GDM1 (cell line): ENCODE results near the gene TRABD2B.

Experiments used
- DNase-seq: peaks from one replicate; lab custom pipeline; 2025; lab: John Stamatoyannopoulos, UW

Gene TRABD2B

DNA sequence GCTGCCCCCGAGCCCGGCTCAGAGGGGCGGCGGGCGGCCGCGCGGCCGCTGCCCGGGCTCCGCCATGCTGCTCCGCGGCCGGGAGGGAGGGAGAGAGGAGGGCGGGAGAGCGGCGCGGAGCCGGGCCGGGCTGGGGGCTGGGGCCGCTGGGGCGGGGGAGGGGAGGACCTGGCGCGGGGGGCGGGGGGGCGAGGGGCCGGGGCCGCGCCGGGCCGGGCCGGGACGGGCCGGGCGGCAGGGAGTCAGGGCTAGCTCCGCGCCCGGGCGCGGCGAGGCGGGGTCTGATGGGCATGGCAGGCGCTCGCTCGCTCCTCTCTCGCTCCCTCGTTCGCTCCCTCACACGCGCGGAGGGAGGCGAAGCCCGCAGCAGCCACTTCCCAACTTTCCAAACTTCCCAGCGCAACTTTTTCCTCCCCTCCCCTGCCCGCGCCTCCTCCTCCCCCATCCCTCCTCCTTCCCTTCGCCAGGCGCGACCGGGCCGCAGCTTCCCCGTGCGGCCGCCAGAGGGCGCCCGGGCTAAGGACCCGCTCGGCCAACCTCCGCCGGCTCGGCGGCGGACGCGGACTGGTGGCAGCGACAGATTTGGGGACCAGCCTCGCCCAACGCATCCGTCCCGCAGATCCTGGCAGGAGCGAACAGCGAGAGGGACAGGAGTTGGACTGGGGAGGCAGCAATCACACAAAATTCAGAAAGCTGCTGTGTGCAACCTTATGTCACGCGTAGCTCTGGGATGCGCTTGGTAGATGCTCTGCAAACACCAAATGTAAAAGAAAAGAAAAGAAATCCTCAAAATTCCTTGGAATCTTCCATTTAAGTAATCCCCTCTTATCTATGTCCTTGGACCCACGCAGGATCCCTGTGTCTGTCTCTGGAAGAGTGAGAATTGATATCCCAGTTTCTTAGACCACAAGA is at the start of gene TRABD2B:
TRABD2B (minus strand) TSS at position 97 of the 912 bp plus-strand sequence.
- peak; percentile 19 for DNase-seq

DNA sequence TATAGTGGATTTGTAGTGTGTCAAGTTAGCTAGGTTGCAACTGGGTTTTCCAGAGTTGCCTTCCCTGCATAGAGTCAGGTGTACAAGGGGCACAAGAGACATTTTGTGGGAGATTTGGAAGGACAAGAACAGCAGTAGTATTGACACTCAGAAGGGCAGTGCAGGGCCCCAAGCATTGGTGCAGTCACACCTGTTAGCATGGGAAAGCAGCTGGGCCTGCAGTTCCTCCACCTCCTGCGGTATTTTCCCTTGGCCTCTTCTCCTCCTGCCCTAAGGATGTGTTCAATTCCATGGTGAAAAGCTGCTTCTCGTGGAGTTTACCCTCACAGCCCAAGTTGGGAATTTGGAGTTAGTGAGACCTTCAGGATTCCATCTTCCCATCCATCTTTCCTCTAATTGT is 47.1 kb upstream of the TRABD2B start:
- DNase-seq, result no peak

DNA sequence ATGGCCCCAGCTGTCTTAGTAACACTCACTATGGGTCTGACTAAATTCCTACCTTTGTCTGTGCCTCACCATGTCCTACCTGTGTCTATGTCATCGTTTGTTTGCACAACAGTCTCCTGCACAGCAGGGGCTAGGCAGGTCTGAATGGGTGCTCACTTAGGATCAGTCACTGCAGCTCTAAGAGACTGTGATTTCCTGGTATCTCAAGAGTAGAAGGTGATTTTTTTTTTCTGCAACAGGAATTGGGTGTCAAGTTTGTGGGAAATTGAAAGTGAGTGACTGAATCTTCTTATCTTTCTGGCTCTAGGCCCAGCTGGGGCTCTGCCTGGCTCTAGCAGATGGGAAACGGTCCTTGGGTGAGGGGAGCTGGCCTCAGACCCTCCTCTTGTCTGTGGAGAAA is 46.4 kb upstream of the TRABD2B start:
- DNase-seq, result no peak

DNA sequence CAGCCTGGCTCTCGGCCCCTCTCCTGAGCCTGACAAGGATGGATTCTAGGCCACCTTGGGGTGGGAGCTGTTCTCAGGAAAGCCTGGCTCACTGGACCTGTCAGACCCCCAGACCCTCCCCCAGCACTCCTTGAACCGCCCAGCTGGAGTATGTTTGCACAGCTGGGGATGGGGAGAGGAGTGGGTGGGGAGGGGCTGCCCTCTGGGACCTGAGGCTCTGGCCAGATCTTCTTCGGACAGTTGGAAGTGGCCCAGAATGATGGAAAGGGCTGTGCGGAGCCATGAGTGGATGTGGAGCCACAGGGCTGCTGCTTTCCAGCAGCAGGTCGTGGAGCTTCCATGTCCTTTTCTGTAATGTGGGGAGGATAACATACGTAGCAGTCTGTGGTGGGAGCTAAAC is 43.0 kb upstream of the TRABD2B start:
- DNase-seq, result no peak

DNA sequence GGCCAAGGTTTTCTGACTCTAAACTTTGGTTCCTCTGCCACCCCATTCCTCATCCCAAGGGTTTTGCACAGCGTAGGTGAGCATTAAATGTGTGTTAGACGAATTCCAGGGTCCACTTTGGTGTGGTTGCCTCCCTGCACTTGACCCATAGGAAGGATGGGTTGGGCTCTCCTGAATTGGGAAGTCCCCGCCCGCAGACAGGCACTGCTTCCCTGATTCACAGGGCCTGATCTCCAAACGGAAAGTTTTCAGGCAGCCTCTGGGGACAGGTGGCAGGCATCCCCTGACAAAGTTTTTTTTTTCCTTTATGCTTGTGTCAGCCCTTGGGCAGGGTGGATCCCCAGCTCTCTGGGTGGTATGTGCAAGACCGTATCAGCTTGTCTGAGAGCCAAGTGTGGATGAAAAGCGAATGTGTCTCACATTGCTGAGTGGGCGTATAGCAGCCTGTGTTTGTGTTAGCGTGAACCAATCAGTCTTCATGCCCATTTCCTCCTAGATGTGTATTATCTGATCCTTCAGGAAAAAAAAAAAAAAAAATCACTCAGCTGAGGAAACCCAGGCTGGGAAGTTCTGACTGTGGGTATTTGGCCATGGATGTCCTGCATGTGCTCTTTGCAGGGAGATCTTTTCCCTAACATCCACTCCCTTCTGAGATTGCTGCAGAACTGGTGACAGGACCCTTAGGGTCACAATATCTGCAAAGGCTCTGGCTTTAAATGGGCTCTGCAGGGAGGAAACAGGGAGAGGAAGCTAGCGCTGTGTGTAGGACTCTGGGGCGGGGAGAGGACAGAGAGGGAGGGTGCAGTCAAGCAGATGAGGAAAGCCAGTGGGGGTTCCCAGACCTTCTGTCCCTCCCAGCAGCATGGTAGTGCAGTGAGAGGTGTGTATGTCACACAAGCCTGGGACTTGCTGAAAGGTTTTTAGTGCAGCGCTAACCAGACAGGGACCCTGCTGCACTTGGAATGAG is 42.2 kb upstream of the TRABD2B start:
- DNase-seq, result no peak

DNA sequence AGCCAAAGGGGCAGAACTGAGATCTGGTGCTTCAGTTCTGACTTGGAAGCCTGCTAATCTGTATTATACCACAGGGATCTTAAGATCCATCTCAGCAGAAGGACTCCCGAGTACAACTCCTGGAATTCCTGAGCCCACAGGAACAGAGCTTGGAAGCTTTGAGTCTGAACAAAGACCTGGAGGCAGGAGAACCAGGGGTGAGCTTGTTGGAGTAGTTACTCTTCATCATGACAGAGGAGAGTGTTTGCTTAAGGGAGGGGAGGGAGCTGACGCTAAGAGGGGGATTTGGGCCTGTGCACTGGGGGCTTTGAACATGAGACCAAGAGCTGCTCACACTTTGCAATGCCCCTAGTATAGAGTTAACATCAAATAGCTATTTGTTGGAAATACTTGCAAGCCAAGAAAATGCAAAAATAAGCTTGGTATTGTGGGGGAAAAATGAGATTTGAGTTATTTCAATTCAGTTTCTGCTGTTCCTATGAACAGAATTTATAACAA is 41.1 kb upstream of the TRABD2B start:
- DNase-seq, result no peak

DNA sequence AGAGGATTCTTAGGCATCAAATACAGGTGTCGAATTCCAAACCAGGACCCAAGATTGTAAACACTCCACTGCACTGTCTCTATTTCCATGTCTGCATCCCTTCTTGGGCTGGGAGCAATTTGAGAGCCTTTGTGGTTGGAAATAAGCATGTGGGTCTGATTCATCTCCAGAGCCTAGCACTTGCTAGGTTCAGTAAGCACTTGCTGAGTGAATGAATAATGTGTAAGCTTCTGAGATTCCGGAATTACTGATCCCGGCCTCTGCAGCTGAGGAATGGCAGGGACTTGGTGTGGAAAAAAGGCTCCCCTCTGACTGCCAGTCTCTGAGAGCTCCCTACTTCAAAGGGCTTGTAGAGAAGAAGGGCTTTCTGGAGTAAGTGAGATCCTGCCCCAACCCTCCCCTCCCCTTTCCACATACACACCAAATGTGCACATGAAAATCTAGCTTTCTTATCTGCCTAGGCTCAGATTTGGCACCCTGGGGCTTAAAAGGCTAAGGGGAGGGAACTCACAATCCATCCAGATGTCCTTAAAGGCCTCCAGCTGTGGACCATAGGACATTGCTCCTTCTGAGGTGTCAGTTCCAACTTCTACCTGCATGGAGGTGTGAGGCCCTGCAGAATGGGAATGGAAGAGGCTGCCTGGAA is 39.6 kb upstream of the TRABD2B start:
- no peak for DNase-seq

DNA sequence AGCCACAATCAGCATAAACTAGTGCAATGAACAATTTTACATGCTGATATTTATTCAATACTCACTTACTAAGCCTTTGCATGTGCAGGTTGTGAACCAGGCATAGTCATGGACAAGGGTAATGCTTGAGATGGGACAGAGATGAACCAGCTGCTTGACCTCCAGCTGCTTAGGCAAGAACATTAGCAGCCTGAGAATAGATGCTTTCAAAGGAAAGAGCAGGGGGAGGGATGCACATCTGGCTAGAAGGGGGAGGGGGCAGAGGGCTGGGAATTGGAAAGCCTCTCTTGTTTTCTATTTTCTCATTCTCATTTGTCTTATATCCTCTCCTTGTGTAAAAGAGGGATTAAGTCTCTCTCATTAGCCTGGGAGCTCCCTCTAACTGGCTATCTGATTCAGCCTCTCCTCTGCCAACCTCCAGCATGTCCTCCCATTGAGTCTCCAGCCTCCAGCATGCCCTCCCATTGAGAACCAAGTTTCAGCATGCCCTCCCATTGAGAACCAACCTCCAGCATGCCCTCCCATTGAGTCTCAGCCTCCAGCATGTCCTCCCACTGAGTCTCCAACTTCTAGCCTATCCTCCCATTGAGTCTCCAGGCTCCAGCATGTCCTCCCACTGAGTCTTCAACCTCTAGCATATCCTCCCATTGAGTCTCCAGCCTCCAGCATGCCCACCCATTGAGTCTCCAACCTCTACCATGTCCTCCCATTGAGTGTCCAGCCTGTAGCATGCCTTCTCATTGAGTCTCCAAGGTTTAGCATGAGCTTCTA is 38.4 kb upstream of the TRABD2B start:
- no peak for DNase-seq

DNA sequence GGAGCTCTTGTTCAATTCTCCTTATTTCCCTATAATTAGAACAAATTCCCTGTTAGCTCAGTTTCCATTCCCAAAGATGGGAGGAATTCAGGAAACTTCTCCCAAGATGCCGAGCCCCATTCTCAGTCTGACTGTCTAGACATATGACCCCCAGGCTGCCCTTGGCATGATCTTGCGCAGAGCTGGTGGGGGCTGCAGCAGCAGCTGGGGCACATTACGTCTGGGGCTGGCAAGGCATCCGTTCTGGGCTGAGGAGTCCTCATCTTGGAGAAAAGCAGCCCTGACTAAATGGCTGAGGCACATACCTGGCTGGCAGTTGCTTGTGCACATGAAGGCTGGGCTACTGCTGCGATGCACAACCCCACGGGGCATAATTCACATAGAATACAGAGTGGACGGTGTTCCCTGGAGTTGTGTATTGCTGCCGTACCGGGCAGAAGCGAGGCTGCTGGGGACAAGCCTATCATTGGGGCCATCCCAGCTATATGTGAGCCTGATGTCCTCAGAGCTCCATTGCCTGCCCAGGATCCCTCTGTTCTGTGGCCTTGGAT is 36.4 kb upstream of the TRABD2B start:
- no peak for DNase-seq

DNA sequence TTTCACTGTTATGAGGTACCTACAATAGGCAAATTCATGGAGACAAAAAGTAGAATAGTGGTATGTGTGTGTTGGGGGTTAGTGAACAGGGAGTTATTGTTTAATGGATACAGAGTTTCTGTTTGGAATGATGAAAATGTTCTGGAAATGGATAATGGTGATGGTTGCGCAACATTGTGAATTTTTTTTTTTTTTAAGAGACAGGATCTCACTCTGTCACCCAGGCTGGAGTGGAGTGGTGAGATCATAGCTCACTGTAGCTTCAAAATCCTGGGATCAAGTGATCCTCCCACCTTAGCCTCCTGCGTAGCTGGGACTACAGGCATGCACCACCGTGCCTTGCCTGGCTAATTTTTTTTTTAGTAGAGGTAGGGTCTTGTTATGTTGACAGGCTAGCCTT is 34.5 kb upstream of the TRABD2B start:
- no peak for DNase-seq

DNA sequence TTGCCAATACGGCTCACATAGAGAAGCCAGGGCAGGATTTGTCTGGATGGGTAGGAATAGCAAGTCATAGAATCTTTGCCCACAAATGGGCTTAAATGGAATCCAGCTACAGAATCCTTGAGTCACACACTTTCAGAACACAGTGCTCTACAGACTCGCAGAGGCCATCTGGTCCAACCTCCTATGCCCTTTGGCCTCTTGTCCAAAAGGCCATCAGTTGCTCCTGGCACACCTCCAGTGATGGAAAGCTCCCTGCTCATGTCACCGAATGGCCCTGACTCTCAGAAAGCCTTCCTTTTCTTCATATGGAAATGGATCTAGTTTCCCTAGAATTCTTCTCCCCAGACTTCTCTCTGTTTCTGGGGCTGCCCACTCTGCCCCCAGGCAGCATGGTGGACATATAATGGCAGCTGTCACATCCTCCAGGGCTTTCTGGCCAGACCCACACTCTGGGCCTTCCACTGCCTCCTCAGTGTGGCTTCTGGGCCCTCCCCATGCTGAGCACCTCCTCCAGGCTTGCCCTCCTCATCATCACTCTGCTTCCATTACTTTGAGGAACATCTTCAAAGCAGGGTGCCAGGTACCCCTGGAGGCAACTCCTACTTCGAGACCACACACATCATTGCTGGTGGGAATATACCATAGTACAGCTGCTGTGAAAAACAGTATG is 33.6 kb upstream of the TRABD2B start:
- no peak for DNase-seq

DNA sequence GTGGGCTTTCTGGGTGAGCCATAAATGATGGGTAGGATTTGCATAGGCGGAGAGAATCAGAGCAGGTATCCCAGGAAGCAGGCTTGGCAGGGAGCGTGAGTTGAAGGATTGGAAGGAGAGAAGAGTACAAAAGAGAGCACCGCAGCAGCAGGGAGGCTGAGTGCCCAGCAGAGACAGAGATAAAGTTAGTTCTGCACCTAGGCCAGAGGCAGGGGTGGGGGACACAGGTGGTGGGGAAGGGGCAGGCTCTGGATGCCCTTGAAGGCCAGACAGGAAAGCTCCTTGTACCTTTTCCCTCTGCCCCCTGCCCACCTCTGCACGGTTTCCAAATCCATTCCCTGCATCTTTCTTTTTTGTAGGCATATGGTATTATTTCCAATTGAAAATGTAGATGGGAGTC is 33.0 kb upstream of the TRABD2B start:
- DNase-seq, result no peak

DNA sequence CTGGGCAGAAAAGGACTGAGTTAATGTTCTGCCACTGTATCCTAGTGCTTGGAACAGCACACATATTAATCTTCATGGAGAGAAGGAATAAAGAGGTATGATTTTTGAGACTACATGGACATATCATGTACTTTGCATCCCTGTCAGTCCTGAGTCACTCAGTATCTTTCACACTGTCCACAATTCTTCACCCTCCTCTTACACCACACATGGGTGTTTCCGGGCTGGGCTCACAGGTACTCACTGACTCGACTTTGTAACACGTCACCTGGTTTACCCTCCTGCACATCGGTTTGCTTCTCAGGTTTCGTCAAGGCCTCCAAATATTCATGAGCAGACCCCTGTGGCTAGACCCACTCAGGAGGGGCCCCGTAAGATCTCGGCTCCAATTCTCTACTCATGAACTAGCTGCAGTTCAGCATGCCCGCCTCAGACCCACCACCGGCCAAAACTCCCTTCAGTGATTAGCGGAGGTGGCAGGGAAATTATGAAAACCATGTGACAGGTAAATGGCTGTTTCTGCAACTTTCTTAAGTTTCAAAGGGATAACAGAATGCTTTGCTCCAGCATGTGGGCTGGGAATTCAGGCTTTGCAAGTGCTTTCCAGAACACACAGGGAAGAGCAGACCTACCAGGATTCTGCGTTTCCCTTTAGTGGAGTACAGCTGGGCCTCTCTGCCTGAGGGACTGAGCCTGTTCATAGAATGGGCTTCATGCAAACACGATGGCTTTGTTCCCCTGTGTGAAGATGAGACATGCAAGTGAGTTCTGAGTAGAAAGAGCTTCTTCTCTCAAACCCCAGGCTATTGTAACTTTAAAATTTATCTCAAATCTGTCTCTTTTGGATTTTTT is 31.3 kb upstream of the TRABD2B start:
- DNase-seq, result no peak

DNA sequence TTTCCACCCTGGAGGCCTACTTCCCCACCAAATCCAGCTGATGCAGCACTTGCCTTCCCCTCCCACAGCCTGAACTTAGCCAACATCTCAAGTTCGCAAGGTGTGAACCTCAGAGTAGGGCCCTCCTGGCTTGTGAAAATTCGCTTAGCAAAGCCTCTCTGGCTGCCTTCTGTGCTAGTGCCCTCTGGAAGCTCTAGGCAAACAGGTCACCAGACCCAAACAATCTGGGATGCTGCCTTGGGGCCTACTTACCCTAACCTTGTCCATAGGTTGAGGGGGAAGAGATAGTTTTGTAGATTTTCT is 30.3 kb upstream of the TRABD2B start:
- no peak for DNase-seq

DNA sequence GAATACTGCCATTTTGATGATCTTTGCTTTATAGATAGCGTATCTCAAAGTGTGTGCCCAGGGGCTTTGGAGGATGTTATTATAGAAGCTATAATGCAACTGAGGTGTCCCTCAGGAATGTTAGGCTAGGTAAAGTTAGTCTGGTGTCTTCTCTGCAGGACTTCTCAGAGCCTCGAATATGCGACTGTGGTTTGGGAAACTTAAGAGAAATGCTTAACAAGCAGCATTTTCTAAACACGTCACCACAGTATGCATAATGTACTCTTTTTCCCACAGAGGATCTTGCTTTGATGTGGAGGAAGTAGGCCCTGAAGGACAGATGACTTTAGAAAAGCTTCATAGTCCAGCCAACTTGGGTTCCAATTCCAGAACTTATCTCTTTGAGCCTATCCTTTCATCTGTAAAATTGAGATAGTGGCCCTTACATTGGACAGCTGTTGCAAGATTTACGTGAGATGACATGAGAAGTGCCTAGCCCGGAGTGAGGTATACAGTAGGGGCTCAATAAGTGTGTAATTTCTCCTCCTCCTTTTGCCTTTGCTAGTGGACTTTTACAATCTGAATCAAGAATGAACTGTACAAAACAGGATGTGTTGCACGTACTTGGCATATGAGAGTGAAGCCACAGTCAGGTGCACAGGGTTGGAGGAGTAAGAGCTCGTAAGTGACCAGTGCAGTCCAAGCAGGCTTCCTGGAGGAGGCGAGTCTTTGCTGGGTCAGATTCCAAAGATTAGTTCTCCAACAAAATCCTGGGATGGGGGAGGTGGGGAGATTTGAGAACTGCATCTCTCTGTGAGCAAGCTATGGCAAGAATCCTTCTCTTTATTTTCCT is 29.7 kb upstream of the TRABD2B start:
- no peak for DNase-seq

DNA sequence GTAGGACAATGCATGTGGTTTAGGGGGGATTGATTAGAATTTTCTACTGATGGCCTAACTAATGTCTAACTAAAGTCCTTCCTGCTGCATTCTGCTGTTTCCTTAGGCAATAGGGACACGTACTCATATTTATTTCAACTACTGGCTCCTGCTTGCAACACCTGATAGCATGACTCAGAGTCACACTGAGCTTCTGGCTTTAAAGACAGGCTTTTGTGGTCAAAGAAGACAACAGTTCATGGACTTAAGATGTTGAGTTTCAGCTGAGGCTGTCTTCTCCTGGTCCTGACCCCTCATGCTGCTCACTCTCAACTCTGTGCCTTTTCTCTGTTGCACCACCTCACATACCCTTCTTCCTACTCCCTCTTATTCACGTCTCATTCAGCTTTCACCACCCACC is 29.1 kb upstream of the TRABD2B start:
- no peak for DNase-seq

DNA sequence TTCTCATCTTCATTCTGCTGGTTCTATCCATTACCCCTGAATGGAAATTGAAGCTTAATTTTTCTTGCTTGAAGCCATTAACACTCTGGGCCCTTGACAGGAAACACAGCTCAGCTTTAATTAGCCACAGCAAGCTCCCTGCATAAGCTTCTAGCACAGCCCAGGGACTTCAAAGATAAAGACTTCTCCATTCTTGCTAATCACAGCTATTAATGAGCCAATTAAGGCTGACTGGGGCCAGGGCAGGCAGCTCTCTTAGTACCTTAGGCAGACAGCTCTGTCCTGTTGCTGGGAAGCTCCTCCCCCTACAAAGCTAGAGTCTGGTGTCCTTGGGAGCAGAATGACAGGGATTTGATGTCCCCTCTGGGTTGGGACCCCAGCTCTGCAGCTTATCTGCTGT is 27.9 kb upstream of the TRABD2B start:
- DNase-seq, result no peak

DNA sequence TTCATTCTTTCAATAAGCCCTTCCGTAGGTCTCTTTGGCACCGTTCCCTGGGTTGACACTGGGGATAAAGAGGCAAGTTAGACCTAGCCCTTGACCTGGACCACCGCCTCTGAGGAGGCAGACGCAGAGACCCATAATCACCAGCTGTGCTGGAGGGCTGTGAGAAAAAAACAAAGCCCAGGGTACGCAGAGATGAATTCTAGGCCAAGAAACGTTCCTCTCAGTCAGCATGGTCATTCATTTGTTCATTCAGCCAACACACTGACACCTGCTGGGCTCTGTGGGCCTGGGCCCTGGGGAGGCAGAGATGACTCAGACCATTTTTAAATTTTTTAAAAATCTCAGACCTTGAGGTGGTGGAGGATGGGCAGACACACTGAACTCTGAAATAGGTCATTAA is 26.3 kb upstream of the TRABD2B start:
- no peak for DNase-seq

DNA sequence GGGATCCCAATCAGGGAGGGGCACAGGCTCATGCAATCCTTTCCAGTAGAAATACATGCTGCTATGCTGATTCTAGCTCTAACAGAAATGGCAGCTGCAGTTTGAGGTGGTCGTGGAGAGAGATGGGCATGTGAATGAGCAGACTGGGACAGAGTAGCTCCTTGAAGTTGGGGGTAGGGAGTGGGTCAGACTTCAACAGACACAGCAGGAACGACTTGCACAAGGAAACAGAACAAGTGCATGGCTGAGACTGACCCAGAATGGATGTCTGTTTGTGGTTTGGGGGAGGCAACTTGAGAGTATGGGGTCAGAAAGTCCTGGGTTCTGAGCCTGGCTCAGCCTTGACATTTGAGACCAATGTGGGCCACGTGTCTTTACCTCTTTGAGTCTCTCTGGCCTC is 25.1 kb upstream of the TRABD2B start:
- no peak for DNase-seq
